Neutrophil (primary cell): Measurements from ENCODE around the gene EXO1.

Experiments
- H3K27ac ChIP-seq: fragments of 200-600 bp; sonication (generic); 2 replicates; pipeline ENCODE4 v1.5.1; 2016; ENCODE audit warnings: mild to moderate bottlenecking, moderate library complexity
- H3K27me3 ChIP-seq: fragments of 200-600 bp; sonication (generic); 2 replicates; pipeline ENCODE4 v1.6.0; 2016; ENCODE audit warnings: mild to moderate bottlenecking
- H3K36me3 ChIP-seq: fragments of 200-600 bp; sonication (generic); 2 replicates; pipeline ENCODE4 v1.5.1; 2017
- H3K4me1 ChIP-seq, 2 experiments: fragments of 200-600 bp in 1 of 2; sonication (generic) in 1 of 2; 1 replicate in 1 of 2; 2 replicates in 1 of 2; pipeline versions ENCODE4 v1.5.1 to v1.6.1; 2013 to 2016; ENCODE audit warnings: low read depth in 1 of 2, low read length in 1 of 2, mild to moderate bottlenecking in 1 of 2, moderate library complexity in 1 of 2; ENCODE audit not compliant: control insufficient read depth in 1 of 2, insufficient read depth in 1 of 2
- H3K4me3 ChIP-seq, 2 experiments: fragments of 200-600 bp in 1 of 2; sonication (generic) in 1 of 2; 1 replicate in 1 of 2; 2 replicates in 1 of 2; pipeline ENCODE4 v1.5.1; 2013 to 2016; ENCODE audit warnings: low read depth in 1 of 2, low read length in 1 of 2, mild to moderate bottlenecking in 1 of 2, moderate library complexity in 1 of 2
- H3K9me3 ChIP-seq: fragments of 200-600 bp; sonication (generic); 2 replicates; pipeline ENCODE4 v1.5.1; 2016
- CTCF ChIP-seq: fragments of 200-600 bp; sonication (generic); IDR thresholded peaks from 2 replicates; pipeline ENCODE4 v1.5.1; 2016; ENCODE audit warnings: antibody characterized with exemption

EXO1 gene

GRCh38 chr1:241837416-241837815 lies 10.6 kb upstream of the EXO1 start:
- Histone ChIP-seq H3K4me1 (no peaks in the 10 kb centered on the region), H3K27ac (no peak overlapping the region), H3K27me3 (peaks cover 6% of the 10 kb centered on the region), H3K4me3 (no peak overlapping the region), H3K36me3 (no peaks in the 10 kb centered on the region), H3K9me3 (no peaks in the 10 kb centered on the region)
- no peak for TF ChIP-seq CTCF

GRCh38 chr1:241837901-241838300 lies 10.1 kb upstream of the EXO1 start:
- no peak overlapping the region for H3K4me3 ChIP-seq
- no peaks in the 10 kb centered on the region for H3K36me3 ChIP-seq
- H3K4me1 ChIP-seq, result no peaks in the 10 kb centered on the region
- TF ChIP-seq CTCF, result no peak
- no peaks in the 10 kb centered on the region for H3K9me3 ChIP-seq
- no peak overlapping the region for H3K27ac ChIP-seq
- H3K27me3 ChIP-seq, result peaks cover 5% of the 10 kb centered on the region

- Histone ChIP-seq H3K27me3 (peaks cover 15% of the 10 kb centered on the region), H3K27ac (no peak overlapping the region), H3K4me3 (no peak overlapping the region), H3K4me1 (no peaks in the 10 kb centered on the region), H3K36me3 (no peaks in the 10 kb centered on the region), H3K9me3 (no peaks in the 10 kb centered on the region)
- no peak for TF ChIP-seq CTCF
These were observed 9.1 kb upstream of the EXO1 start for GRCh38 chr1:241838897-241839296.

GRCh38 chr1:241839369-241839979 lies 8.5 kb upstream of the EXO1 start:
- Histone ChIP-seq H3K4me1 (no peaks in the 10 kb centered on the region), H3K27me3 (peaks cover 21% of the 10 kb centered on the region), H3K27ac (no peak overlapping the region), H3K4me3 (no peak overlapping the region), H3K36me3 (no peaks in the 10 kb centered on the region), H3K9me3 (no peaks in the 10 kb centered on the region)
- TF ChIP-seq CTCF, result no peak

- H3K4me1 ChIP-seq, result no peaks in the 10 kb centered on the region
- no peak overlapping the region for H3K27ac ChIP-seq
- no peaks in the 10 kb centered on the region for H3K36me3 ChIP-seq
- H3K9me3 ChIP-seq, result no peaks in the 10 kb centered on the region
- no peak overlapping the region for H3K4me3 ChIP-seq
- peaks cover 24% of the 10 kb centered on the region for H3K27me3 ChIP-seq
- no peak for TF ChIP-seq CTCF
These were observed 7.8 kb upstream of the EXO1 start for GRCh38 chr1:241840164-241840563.

GRCh38 chr1:241841691-241842090 lies 6.3 kb upstream of the EXO1 start:
- no peak overlapping the region for H3K27ac ChIP-seq

More at GRCh38 chr1:241841691-241842090, 6.3 kb upstream of the EXO1 start:
- Histone ChIP-seq H3K36me3 (no peaks in the 10 kb centered on the region), H3K27me3 (peaks cover 24% of the 10 kb centered on the region), H3K4me3 (no peak overlapping the region), H3K4me1 (no peaks in the 10 kb centered on the region), H3K9me3 (no peaks in the 10 kb centered on the region)
- TF ChIP-seq CTCF, result no peak
